T-helper 2 cell treated with Interferon-gamma antibody and Interleukin-4, amounts not matched to agents 5 μg/mL and 100 μg/mL, for 36 hours (primary cell): ENCODE results near the gene MAST4.

Source experiments
- DNase-seq: peaks from one replicate; pipeline ENCODE4 v3.0.0; 2021; ENCODE audit warnings: low spot score
- H3K27ac Mint-ChIP-seq: one replicate; pipeline ENCODE4 v1.8.0; 2021; ENCODE audit warnings: mild to moderate bottlenecking, mixed read lengths
- H3K27me3 Mint-ChIP-seq: one replicate; pipeline ENCODE4 v1.8.0; 2021; ENCODE audit warnings: low read depth, mixed read lengths
- H3K36me3 Mint-ChIP-seq: one replicate; pipeline ENCODE4 v1.8.0; 2021; ENCODE audit warnings: low read depth, mixed read lengths
- H3K4me1 Mint-ChIP-seq: one replicate; pipeline ENCODE4 v1.8.0; 2021; ENCODE audit warnings: low read depth, mixed read lengths
- H3K4me3 Mint-ChIP-seq: one replicate; pipeline ENCODE4 v1.8.0; 2022; ENCODE audit warnings: mild to moderate bottlenecking, moderate library complexity, mixed read lengths
- H3K9me3 Mint-ChIP-seq: one replicate; pipeline ENCODE4 v1.8.0; 2021; ENCODE audit warnings: mixed read lengths

The MAST4 gene

DNA sequence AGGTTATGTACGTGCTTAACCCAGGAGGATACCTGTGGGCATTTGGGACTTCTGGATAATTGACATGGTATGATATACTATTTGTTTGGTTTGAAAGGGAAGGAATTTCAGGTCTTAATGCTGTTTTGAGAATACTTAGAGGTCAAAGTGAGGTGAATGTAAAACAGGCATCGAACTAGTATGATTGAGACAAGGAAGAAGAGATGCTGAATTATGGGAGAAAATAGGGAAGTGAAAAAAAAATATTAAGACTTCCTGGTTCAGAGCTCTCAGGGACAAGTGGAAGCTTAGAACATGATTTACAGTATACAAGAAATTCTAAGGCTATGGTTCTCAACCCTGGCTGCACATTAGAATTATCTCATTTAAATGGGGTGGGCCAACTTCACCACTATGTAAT, 485.1 kb downstream of the MAST4 start:
- peaks cover 2% of the 10 kb centered on the region for H3K4me1 Mint-ChIP-seq
- DNase-seq = no peak
- no peaks in the 10 kb centered on the region for H3K27me3 Mint-ChIP-seq
- no peaks in the 10 kb centered on the region for H3K36me3 Mint-ChIP-seq
- H3K9me3 Mint-ChIP-seq = no peaks in the 10 kb centered on the region
- no peak overlapping the region for H3K4me3 Mint-ChIP-seq
- no peak overlapping the region for H3K27ac Mint-ChIP-seq

- no peaks in the 10 kb centered on the region for H3K27me3 Mint-ChIP-seq
- H3K4me1 Mint-ChIP-seq = peaks cover 2% of the 10 kb centered on the region
- no peak overlapping the region for H3K4me3 Mint-ChIP-seq
- H3K9me3 Mint-ChIP-seq = no peaks in the 10 kb centered on the region
- DNase-seq = no peak
- no peaks in the 10 kb centered on the region for H3K36me3 Mint-ChIP-seq
- H3K27ac Mint-ChIP-seq = no peak overlapping the region
Measured at GRCh38 chr5:67082941-67083340, 486.7 kb downstream of the MAST4 start.

GRCh38 chr5:67085616-67086015, 489.4 kb downstream of the MAST4 start:
- no peak overlapping the region for H3K27ac Mint-ChIP-seq
- H3K36me3 Mint-ChIP-seq = no peaks in the 10 kb centered on the region
- H3K4me1 Mint-ChIP-seq = peaks cover 2% of the 10 kb centered on the region
- H3K9me3 Mint-ChIP-seq = no peaks in the 10 kb centered on the region
- DNase-seq = no peak
- no peaks in the 10 kb centered on the region for H3K27me3 Mint-ChIP-seq
- H3K4me3 Mint-ChIP-seq = no peak overlapping the region

DNA sequence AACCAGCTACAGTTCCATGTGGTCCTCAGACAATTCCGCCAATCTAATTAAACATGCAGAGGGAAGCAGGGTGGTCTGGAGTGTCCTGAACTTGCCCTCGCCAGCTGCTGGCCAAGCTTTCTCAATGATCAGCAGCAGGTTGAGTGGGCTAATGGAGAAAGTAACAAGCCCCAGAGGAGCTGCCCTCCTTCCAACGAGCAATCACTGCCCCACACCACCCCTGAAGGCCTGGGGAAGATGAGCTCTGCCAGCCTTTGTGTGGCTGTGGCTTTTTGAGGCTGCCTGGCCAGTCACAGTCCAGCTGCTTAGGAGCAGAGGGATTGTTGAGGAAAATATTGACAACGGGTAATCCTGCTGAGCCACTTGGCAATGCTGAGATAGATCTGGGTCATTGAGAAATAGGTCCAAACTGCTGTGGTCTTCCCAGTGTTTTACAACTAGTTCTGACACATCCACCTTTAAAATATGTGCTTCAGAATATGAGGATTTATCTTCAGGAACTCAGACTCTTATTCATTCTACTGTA, 493.1 kb downstream of the MAST4 start:
- no peak for DNase-seq
- no peak overlapping the region for H3K27ac Mint-ChIP-seq

GRCh38 chr5:67090040-67090439, 493.8 kb downstream of the MAST4 start:
- Mint-ChIP-seq H3K27me3 (no peaks in the 10 kb centered on the region), H3K9me3 (no peaks in the 10 kb centered on the region), H3K4me1 (no peaks in the 10 kb centered on the region), H3K4me3 (no peak overlapping the region), H3K27ac (no peak overlapping the region), H3K36me3 (no peaks in the 10 kb centered on the region)
- no peak for DNase-seq

More for the DNA sequence above, 493.1 kb downstream of the MAST4 start:
- no peaks in the 10 kb centered on the region for H3K36me3 Mint-ChIP-seq
- H3K4me3 Mint-ChIP-seq = no peak overlapping the region
- H3K9me3 Mint-ChIP-seq = no peaks in the 10 kb centered on the region
- no peaks in the 10 kb centered on the region for H3K27me3 Mint-ChIP-seq
- H3K4me1 Mint-ChIP-seq = no peaks in the 10 kb centered on the region

GRCh38 chr5:67090593-67090992, 494.4 kb downstream of the MAST4 start:
- H3K36me3 Mint-ChIP-seq = peaks cover 2% of the 10 kb centered on the region
- no peaks in the 10 kb centered on the region for H3K27me3 Mint-ChIP-seq
- H3K27ac Mint-ChIP-seq = no peak overlapping the region
- H3K4me1 Mint-ChIP-seq = no peaks in the 10 kb centered on the region
- DNase-seq = no peak
- H3K9me3 Mint-ChIP-seq = no peaks in the 10 kb centered on the region
- H3K4me3 Mint-ChIP-seq = no peak overlapping the region

DNA sequence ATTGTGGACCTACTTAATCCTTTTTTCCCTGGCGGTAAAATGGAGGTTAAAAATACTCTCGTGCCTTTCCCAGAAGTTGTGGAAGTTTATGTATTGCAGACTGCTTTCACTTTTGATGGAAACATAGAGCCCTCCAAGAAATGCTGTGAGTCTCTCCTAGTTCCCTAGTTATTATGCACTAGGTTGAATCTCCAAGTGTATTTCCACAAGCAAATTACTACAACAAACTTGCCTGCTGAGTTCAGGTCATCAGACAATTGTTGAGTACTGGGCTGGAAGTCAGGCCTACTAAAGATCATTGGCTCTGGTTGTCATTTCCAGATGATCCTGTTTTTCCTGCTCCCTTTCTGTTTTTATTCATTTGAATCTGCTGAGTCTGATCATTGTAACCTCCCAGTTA, 496.3 kb downstream of the MAST4 start:
- no peaks in the 10 kb centered on the region for H3K27me3 Mint-ChIP-seq
- H3K4me3 Mint-ChIP-seq = no peak overlapping the region

DNA sequence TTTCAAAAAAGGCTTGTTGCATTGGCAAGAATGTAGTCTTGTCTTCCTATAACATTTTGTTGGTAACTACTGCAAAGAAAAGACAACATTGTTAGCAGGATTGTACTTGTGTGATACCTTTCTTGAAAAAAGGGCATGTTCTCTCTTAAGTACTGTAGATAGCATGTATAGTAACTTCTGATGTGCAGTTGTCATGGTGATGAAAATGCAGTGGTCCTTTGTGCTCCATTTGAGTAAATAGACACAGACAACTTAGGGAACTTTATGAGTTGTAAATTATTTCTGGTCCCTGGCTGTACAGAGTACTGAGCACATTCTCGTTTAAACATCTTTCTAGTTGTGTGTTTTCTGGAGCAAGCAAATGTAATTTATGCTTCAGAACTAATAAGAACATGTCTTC, 497.1 kb downstream of the MAST4 start:
- H3K27ac Mint-ChIP-seq = no peak overlapping the region
- H3K9me3 Mint-ChIP-seq = no peaks in the 10 kb centered on the region
- H3K4me3 Mint-ChIP-seq = no peak overlapping the region
- no peaks in the 10 kb centered on the region for H3K4me1 Mint-ChIP-seq
- H3K27me3 Mint-ChIP-seq = no peaks in the 10 kb centered on the region
- DNase-seq = no peak
- peaks cover 3% of the 10 kb centered on the region for H3K36me3 Mint-ChIP-seq

More for the DNA sequence above, 496.3 kb downstream of the MAST4 start:
- Mint-ChIP-seq H3K9me3 (no peaks in the 10 kb centered on the region), H3K27ac (no peak overlapping the region), H3K4me1 (no peaks in the 10 kb centered on the region), H3K36me3 (peaks cover 3% of the 10 kb centered on the region)
- DNase-seq = no peak

DNA sequence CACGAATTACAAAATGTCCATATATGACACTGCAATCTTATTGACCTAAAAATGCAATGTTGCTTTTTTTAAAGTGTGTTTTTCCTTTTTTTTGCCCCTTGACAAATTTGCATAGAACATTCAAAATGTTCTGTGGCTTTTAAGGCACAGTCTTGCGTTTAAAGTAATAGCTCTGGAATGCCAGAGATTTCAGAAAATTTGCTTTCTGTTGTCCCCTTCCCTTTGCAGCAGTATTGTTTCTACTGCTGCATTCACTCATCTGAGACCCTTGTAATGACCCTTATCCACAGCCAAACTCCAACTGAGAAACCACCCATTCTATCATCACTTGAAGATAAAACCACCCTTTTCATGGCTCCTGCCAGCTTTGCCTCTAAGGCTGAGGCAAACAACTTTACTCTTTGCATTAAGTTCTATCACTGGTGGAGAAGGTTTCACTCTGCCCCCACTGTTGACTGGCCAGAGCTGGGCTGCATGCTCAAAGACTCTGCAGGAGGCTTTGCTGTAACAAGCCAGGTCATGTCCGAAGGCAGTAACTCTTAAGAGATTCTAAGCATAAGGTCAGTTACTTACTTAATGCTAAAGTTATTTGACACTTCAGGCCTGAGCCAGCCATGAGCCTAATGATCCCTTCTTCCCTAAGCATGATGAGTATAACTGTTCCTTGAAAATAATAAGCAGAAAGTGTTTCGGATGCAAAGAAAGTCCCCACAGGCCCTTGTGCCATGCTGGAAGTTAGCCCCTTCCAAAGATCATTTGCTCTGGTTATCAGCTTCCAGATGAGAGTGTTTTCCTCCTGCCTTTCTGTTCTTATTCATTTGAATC, 498.5 kb downstream of the MAST4 start:
- H3K36me3 Mint-ChIP-seq = peaks cover 3% of the 10 kb centered on the region
- no peak for DNase-seq

GRCh38 chr5:67095346-67096171, 499.4 kb downstream of the MAST4 start:
- DNase-seq = no peak
- Mint-ChIP-seq H3K27me3 (no peaks in the 10 kb centered on the region), H3K4me3 (no peak overlapping the region), H3K9me3 (no peaks in the 10 kb centered on the region), H3K4me1 (peaks cover 8% of the 10 kb centered on the region), H3K27ac (no peak overlapping the region), H3K36me3 (peaks cover 3% of the 10 kb centered on the region)

More for the DNA sequence above, 498.5 kb downstream of the MAST4 start:
- H3K4me3 Mint-ChIP-seq = no peak overlapping the region
- no peak overlapping the region for H3K27ac Mint-ChIP-seq
- H3K9me3 Mint-ChIP-seq = no peaks in the 10 kb centered on the region
- no peaks in the 10 kb centered on the region for H3K27me3 Mint-ChIP-seq
- peaks cover 2% of the 10 kb centered on the region for H3K4me1 Mint-ChIP-seq

DNA sequence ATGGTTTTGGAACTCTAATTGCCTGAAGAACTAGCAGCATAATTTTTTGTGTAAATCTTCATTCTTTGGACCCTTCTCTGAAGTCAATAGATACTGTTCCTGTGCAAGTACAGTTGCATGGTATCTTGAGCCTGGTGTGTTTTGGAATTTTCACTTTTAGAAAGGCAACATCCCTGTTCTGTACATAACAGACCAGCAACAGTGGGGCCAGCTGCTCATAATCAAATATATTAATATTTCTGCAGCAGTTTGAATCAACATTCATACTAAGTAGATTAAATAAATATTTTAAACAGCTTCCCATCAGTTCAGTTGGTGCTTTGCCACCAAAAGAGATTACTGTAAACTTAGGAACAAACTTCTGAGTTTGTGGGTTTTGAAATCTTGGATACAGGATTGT, 502.5 kb downstream of the MAST4 start:
- Mint-ChIP-seq H3K27ac (no peak overlapping the region), H3K4me1 (peaks cover 8% of the 10 kb centered on the region), H3K27me3 (no peaks in the 10 kb centered on the region), H3K9me3 (no peaks in the 10 kb centered on the region), H3K36me3 (peaks cover 4% of the 10 kb centered on the region), H3K4me3 (no peak overlapping the region)
- DNase-seq = no peak

DNA sequence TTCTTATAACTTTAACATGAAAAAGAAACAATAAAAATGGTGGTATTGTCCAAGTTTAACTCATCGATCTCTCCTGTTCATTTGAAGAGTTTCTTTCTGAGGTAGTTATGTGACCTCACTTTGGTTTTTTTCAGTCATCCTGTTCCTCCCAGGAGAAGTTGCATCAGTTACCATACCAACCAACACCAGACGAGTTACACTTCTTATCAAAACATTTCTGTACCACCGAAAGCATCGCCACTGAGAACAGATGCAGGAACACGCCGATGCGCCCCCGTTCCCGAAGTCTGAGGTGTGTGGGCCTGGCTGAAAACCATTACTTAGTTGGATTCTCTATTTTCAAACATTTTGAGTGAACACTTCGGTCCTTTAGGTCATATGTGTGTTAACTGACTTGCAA, 504.1 kb downstream of the MAST4 start:
- peaks cover 4% of the 10 kb centered on the region for H3K36me3 Mint-ChIP-seq
- no peaks in the 10 kb centered on the region for H3K9me3 Mint-ChIP-seq
- H3K27me3 Mint-ChIP-seq = no peaks in the 10 kb centered on the region
- no peak overlapping the region for H3K4me3 Mint-ChIP-seq
- H3K27ac Mint-ChIP-seq = no peak overlapping the region
- H3K4me1 Mint-ChIP-seq = peaks cover 8% of the 10 kb centered on the region
- DNase-seq = no peak

DNA sequence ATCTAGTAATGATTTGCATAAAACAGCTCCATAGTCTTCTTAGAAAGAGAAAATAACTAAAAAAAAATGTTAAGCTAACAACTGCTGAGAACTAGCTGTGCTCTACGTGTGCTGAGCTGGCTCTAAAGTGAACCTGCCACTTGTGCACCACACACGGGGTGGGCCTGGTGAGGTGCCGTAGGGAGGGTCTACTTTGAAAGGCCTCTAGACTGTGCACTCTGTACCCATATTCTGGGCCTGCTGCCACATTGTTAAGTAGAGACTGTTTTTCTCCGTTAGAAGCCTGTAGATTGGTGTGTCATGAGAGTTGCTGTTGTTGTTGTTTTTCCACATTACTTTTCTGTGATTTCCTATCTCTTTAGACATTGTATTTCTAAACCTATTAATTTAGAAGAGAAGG, 506.5 kb downstream of the MAST4 start:
- Mint-ChIP-seq H3K4me3 (no peak overlapping the region), H3K4me1 (peaks cover 8% of the 10 kb centered on the region), H3K27ac (no peak overlapping the region), H3K9me3 (no peaks in the 10 kb centered on the region), H3K27me3 (no peaks in the 10 kb centered on the region), H3K36me3 (peaks cover 12% of the 10 kb centered on the region)
- DNase-seq = no peak

DNA sequence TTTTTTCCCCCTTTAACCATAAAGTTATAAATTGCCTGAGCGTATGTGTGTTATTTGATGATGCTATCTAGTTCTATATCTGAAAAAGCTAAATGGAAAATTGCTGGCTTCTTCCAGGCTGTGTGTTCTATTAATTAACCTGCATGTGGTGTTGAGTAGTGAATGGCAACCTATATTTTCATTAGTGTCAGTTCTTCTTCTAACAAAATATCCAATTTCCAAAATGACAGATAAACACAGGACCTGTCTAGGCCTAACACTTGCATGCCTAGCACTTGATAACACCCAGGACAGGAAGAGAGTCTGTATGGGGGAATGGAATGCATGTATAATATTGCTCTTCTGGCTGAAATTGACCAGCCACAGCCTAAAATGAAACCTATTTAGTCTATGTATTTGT, 508.7 kb downstream of the MAST4 start:
- peaks cover 4% of the 10 kb centered on the region for H3K4me1 Mint-ChIP-seq
- no peak overlapping the region for H3K4me3 Mint-ChIP-seq
- no peak for DNase-seq
- H3K9me3 Mint-ChIP-seq = no peaks in the 10 kb centered on the region
- H3K27ac Mint-ChIP-seq = no peak overlapping the region
- no peaks in the 10 kb centered on the region for H3K27me3 Mint-ChIP-seq
- H3K36me3 Mint-ChIP-seq = peaks cover 12% of the 10 kb centered on the region
